HG02852 (cell line): Measurements from ENCODE around the gene ZNF146.
A peak's percentile ranks its signal among the peaks of the same experiment; 100 is the strongest.
"Not testable (repeated sequence)": the region's sequence is repeated elsewhere in the genome, so short reads cannot be mapped to it uniquely, and the experiment has no call there.

Source experiments
- ATAC-seq: cut with Tn5 transposase; IDR thresholded peaks from one replicate; pipeline ENCODE4 v1.9.1; 2021; ENCODE audit warnings: mild to moderate bottlenecking, moderate library complexity; ENCODE audit not compliant: unreplicated experiment

ZNF146 gene

GRCh38 chr19:36214386-36215275, at the start of gene ZNF146, which contains the start of gene ZNF565:
Gene ZNF146, plus strand, starts transcription at chr19:36215106. Its CDS starts 21,335 bp downstream, at chr19:36236441.
Gene ZNF565, minus strand, starts transcription at chr19:36214665. Its CDS starts 12,680 bp downstream, at chr19:36201985.
- peak; percentile 92 for ATAC-seq

GRCh38 chr19:36169084-36169760, 45.7 kb upstream of the ZNF146 start:
- ATAC-seq: no peak

GRCh38 chr19:36172852-36173251, 42.1 kb upstream of the ZNF146 start:
- ATAC-seq: no peak

- not testable (repeated sequence) for ATAC-seq
Observed at GRCh38 chr19:36173846-36174245, 41.1 kb upstream of the ZNF146 start.

GRCh38 chr19:36179077-36179476, 35.8 kb upstream of the ZNF146 start:
- not testable (repeated sequence) for ATAC-seq

- ATAC-seq: no peak
Observed at GRCh38 chr19:36182612-36183244, 32.2 kb upstream of the ZNF146 start.

GRCh38 chr19:36183245-36183628, 31.7 kb upstream of the ZNF146 start:
- no peak for ATAC-seq

GRCh38 chr19:36186722-36187121, 28.2 kb upstream of the ZNF146 start:
- not testable (repeated sequence) for ATAC-seq

GRCh38 chr19:36196249-36196648, 18.7 kb upstream of the ZNF146 start:
- no peak for ATAC-seq

GRCh38 chr19:36198119-36198518, 16.8 kb upstream of the ZNF146 start:
- ATAC-seq: no peak

- no peak for ATAC-seq
Observed at GRCh38 chr19:36201684-36202083, 13.2 kb upstream of the ZNF146 start.

- ATAC-seq: no peak
Observed at GRCh38 chr19:36203293-36203692, 11.6 kb upstream of the ZNF146 start.

- ATAC-seq: peak; percentile 78
Observed at GRCh38 chr19:36207605-36208252, 7.2 kb upstream of the ZNF146 start.

GRCh38 chr19:36209372-36209771, 5.5 kb upstream of the ZNF146 start:
- no peak for ATAC-seq

GRCh38 chr19:36210497-36210896, 4.4 kb upstream of the ZNF146 start:
- no peak for ATAC-seq

GRCh38 chr19:36212895-36213294, 2.0 kb upstream of the ZNF146 start:
- no peak for ATAC-seq

GRCh38 chr19:36215276-36216123, 594 bp downstream of the ZNF146 start:
- ATAC-seq: no peak

- ATAC-seq: no peak
Observed at GRCh38 chr19:36221474-36221873, 6.6 kb downstream of the ZNF146 start.

GRCh38 chr19:36222503-36222902, 7.6 kb downstream of the ZNF146 start:
- ATAC-seq: no peak
